ENCODE data around the gene TK1.

Gene TK1

DNA sequence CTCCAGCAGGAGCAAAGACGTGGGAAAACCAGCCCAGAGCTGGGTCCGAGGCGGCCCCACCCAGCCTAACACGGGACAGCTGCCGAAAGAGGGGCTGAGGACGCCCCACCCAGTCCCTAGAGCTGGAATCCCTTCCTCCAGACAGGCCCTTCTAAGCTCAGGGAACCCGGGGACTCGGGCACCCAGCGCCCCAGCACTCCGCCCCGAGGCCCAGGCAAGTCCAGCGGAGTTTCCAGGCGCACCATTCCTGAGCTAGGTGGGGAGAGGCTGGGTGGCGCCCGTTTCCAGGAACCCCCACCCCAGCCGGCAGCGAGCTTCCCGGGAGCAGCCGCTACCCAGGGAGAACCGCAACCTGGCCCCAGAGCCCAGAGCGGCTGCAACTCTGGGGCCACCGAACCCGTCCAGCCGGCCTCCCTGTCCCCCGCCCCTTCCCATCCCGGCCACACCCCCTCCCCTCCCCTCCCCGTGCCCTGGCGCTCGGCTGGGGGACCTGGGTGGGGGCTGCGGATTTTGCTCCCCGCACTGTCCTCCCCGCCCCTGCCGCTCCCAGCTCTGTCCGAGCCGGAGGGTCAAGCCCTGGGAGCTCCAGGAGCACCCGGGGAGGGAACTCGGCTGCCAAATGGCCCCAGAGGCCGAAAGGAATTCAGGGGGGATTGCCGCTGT is 58.8 kb downstream of the TK1 start:
- TF ChIP-seq, protein P1, sequence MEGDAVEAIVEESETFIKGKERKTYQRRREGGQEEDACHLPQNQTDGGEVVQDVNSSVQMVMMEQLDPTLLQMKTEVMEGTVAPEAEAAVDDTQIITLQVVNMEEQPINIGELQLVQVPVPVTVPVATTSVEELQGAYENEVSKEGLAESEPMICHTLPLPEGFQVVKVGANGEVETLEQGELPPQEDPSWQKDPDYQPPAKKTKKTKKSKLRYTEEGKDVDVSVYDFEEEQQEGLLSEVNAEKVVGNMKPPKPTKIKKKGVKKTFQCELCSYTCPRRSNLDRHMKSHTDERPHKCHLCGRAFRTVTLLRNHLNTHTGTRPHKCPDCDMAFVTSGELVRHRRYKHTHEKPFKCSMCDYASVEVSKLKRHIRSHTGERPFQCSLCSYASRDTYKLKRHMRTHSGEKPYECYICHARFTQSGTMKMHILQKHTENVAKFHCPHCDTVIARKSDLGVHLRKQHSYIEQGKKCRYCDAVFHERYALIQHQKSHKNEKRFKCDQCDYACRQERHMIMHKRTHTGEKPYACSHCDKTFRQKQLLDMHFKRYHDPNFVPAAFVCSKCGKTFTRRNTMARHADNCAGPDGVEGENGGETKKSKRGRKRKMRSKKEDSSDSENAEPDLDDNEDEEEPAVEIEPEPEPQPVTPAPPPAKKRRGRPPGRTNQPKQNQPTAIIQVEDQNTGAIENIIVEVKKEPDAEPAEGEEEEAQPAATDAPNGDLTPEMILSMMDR (IDR thresholded peaks at IDR 0.05; ENCODE audit: borderline replicate concordance, control extremely low read depth, extremely low read depth, insufficient read depth, missing control alignments): no peak
- DNase-seq (ENCODE audit: low spot score): no peak
- in situ Hi-C loops (cut with MboI; ENCODE audit: low sequenced_read_pairs, unreplicated experiment): no loop called here

DNA sequence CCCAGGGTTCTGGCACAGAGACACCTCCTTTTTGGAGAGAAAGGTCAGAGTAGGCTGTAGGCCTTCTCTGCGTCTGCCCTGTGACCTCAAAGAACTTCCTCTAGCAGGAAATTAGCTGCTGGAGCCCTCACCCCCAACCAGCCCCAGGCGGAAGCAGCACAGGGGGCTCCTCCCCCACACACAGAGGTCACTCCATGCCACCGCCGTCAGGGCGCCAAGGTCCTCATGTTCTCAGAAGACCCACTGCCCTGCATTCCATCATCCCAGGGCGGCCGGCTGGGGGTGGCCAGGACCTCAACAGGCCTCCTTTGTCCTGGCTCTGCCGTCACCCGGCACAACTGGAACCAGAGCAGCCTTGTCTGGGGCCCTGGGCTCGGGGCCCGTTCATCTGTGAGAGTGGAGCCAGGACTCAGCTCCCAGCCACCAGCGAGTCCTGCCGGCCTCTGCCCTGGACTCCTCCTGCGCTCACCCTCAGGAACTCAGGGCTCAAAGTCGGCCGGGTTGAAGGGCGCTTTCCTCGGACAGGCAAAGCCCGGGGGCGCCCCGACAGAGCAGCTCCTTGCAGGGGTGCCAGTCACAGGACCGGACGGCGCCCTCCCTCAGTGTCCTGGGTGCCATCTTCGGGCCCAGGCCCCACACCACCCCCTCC is 59.5 kb downstream of the TK1 start:
- TF ChIP-seq, protein P1 (IDR thresholded peaks at IDR 0.05; ENCODE audit: borderline replicate concordance, control extremely low read depth, extremely low read depth, insufficient read depth, missing control alignments): no peak
- DNase-seq (ENCODE audit: low spot score): peak; percentile 78
- in situ Hi-C loops (cut with MboI; ENCODE audit: low sequenced_read_pairs, unreplicated experiment): no loop called here

DNA sequence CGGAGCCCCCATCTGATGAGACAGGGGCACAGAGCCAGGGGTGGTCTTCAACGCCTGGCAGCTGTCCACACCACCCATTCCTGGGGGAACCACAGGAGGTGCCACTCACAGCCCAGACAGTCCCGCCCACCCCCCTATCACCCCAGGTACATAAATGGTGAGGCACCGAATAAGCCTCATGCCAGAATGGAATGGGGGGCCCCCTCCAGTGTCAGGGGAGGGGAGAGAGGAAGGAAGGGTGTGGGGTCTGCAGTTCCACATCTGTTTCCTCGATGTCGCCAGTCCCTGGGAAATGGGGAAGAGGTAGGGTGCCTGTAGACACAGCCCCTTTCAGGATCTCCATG is 60.0 kb downstream of the TK1 start:
- in situ Hi-C loops (cut with MboI; ENCODE audit: low sequenced_read_pairs, unreplicated experiment): no loop called here
- TF ChIP-seq, protein P1 (IDR thresholded peaks at IDR 0.05; ENCODE audit: borderline replicate concordance, control extremely low read depth, extremely low read depth, insufficient read depth, missing control alignments): no peak
- DNase-seq (ENCODE audit: low spot score): no peak

DNA sequence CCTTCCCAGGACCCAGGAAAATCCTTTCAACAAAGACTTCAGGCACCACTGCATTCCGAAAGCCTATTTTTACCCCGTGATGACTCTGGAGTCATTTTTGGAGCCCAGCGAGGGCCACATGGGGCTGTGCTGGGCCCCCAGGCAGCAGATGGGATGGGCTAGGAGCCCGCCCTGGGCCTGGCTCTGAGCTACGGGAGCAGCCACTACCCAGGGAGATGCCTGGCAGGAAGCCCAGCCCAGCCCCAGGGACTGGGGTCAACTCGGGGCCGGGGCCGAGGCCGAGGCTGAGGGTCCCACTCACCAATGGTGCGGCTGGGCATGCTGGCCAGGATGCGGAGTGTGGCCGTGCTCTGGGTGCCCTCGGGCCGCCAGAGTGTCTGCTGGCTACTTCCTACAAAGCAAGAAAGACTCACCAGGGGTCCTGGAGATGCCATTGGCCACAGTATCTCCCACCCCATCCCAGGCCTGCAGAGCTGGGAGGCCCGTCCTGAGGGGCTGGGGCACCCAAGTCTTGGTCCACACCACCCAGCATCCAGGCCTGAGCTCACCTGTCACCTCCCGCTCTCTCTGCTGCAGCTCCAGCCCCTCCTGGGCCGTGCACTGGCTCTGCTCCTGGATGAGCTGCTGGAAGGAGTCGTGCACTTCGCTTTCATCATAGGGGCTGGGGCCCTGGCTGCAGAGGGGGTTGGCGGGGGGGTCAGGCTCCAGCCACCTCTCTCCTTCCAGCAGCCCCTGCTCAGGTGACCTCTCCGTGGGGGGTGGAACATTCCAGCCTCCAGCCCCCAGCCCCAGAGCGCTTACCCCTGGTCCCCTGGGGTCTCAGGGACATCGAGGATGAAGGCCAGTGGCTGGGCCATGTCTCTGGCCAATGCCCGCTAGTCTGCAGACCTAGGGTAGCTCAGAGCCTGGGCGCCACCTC is 60.6 kb downstream of the TK1 start:
- TF ChIP-seq, protein P1 (IDR thresholded peaks at IDR 0.05; ENCODE audit: borderline replicate concordance, control extremely low read depth, extremely low read depth, insufficient read depth, missing control alignments): no peak
- no peak for DNase-seq (ENCODE audit: low spot score)
- in situ Hi-C loops (cut with MboI; ENCODE audit: low sequenced_read_pairs, unreplicated experiment): no loop called here

DNA sequence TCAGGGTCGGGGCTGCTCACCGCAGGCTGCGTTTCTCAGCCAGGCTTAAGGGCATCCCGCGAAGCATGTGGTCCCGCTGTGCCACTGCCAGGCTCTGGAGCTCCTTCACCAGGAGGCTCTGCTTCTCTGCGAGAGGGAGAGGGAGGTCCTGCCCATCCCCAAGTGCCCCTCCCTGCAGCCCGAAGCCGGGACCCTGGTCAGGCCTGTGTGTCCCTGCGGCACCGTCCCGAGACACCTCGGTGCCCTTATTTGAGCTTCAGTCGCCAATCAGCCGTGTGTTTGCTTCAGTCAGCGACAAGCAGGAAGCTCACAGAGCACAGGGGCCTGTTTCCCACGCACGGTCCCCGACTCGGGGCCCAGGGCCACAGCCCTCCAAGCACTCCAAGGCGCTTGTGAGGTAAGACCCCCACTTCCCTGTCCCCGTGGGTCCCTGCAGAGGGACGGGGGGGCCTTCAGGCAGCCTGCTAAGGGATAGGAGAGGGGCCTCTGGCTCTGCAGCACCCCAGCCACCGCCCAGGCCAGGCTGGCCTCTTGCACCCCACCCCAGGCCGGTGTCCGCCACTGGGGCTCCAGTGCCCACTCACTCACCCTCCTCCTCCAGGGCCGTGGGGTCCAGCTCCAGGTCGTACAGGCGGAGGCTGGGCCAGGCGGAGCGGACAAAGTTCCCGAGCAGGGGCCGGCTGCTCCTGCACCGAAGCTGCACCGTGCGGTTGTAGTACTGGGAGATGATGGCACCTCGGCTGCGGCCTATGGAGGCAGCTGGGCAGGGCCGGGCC is 61.5 kb downstream of the TK1 start:
- DNase-seq (ENCODE audit: low spot score): no peak
- in situ Hi-C loops (cut with MboI; ENCODE audit: low sequenced_read_pairs, unreplicated experiment): no loop called here
- TF ChIP-seq, protein P1 (IDR thresholded peaks at IDR 0.05; ENCODE audit: borderline replicate concordance, control extremely low read depth, extremely low read depth, insufficient read depth, missing control alignments): no peak

DNA sequence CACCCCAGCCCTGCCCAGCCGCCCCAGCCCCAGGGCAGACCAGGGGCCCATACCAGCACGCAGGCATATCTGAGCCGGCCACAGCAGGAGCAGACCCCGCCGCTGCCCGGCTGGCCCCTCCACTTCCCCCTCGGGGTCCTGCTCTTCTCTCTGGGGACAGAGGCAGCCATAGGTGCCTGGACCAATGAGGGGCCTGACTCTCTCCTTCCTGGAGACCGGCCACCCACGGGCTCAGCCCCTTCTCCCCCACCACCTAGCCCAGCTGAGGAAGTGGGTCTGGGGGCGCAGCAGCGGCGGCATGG is 62.1 kb downstream of the TK1 start:
- DNase-seq (ENCODE audit: low spot score): no peak
- TF ChIP-seq, protein P1 (IDR thresholded peaks at IDR 0.05; ENCODE audit: borderline replicate concordance, control extremely low read depth, extremely low read depth, insufficient read depth, missing control alignments): no peak
- in situ Hi-C loops (cut with MboI; ENCODE audit: low sequenced_read_pairs, unreplicated experiment): no loop called here

All from GM13976 (cell line).